HepG2 (cell line): ENCODE results near the gene SYTL5. TPM values are rescaled to one million over a fixed set of nuclear protein-coding genes. Genes with fewer than 3 reads are reported as not detected.

ENCODE experiments used
- BCL3 ChIP-seq: sonication (generic); formaldehyde crosslinking; IDR thresholded peaks from 2 replicates; pipeline ENCODE4 v1.5.1; 2020; ENCODE audit warnings: mild to moderate bottlenecking, missing genetic modification reagents, moderate library complexity
- HMGA1 ChIP-seq: sonication (generic); formaldehyde crosslinking; conservative IDR thresholded peaks from 2 replicates; pipeline ENCODE4 v1.4.0; 2020; ENCODE audit warnings: missing genetic modification reagents
- HOXA9 ChIP-seq: sonication (generic); formaldehyde crosslinking; IDR thresholded peaks from 2 replicates; pipeline ENCODE4 v1.8.1; 2022; ENCODE audit warnings: missing genetic modification reagents, mild to moderate bottlenecking, moderate library complexity, borderline replicate concordance
- KDM4B ChIP-seq: sonication (generic); formaldehyde crosslinking; IDR thresholded peaks from 2 replicates; pipeline ENCODE4 v1.4.0; 2020; ENCODE audit warnings: missing genetic modification reagents
- NR2C2 ChIP-seq: sonication (generic); formaldehyde crosslinking; IDR thresholded peaks from 2 replicates; pipeline ENCODE4 v1.4.0; 2020; ENCODE audit warnings: missing genetic modification reagents, mild to moderate bottlenecking, moderate library complexity, borderline replicate concordance
- TBP ChIP-seq: sonication (generic); formaldehyde crosslinking; IDR thresholded peaks from 2 replicates; pipeline ENCODE4 v1.5.0; 2020; ENCODE audit warnings: missing genetic modification reagents
- ZNF225 ChIP-seq: sonication (generic); formaldehyde crosslinking; IDR thresholded peaks from 2 replicates; pipeline ENCODE4 v1.4.0; 2020; ENCODE audit warnings: mild to moderate bottlenecking, missing genetic modification reagents
- polyA plus RNA-seq, 8 experiments: library from polyadenylated mRNA; depleted of rRNA in 3 of 8; stranded (reverse) in 7 of 8; unstranded in 1 of 8; fragments of >200 nt; fragmentation: Illumina TruSeq in 4 of 8; extraction: Trizol in 4 of 8; gene quantifications; 2 replicates each; pipeline versions ENCODE4 v1.2.1 to v1.2.3, GENCODE V29; 2011 to 2016; ENCODE audit warnings: low read depth in 4 of 8, missing spikeins in 1 of 8, mixed read lengths in 1 of 8; ENCODE audit not compliant: insufficient read depth in 1 of 8
- total RNA-seq, 5 experiments: library from RNA; depleted of rRNA; stranded (reverse); fragments of >200 nt; fragmentation: Illumina TruSeq; extraction: Trizol; gene quantifications; 2 replicates each; pipeline ENCODE4 v1.2.3, GENCODE V29; 2016; ENCODE audit warnings: low read depth in 1 of 5
- TF ChIP-seq, protein P1 (sequence below): sonication (generic); formaldehyde crosslinking; IDR thresholded peaks from 2 replicates; pipeline ENCODE4 v1.4.0; 2020; ENCODE audit warnings: mild to moderate bottlenecking, missing genetic modification reagents
- TF ChIP-seq, protein P2 (sequence below): sonication (generic); formaldehyde crosslinking; IDR thresholded peaks from 2 replicates; pipeline ENCODE4 v1.5.0; 2020; ENCODE audit warnings: mild to moderate bottlenecking, missing genetic modification reagents, moderate library complexity
- TF ChIP-seq, protein P3 (sequence below): sonication (generic); formaldehyde crosslinking; IDR thresholded peaks from 2 replicates; pipeline ENCODE4 v1.4.0; 2020; ENCODE audit warnings: missing genetic modification reagents, borderline replicate concordance

SYTL5 gene
- total and polyA plus RNA-seq, 2 of the 13 experiments (the other 11 are each of a cell fraction or from before 2014, with no cell fraction given) = not detected

GRCh38 chrX:38082309-38082708 lies 76.0 kb downstream of the SYTL5 start (continued):
- TF ChIP-seq, protein P1, sequence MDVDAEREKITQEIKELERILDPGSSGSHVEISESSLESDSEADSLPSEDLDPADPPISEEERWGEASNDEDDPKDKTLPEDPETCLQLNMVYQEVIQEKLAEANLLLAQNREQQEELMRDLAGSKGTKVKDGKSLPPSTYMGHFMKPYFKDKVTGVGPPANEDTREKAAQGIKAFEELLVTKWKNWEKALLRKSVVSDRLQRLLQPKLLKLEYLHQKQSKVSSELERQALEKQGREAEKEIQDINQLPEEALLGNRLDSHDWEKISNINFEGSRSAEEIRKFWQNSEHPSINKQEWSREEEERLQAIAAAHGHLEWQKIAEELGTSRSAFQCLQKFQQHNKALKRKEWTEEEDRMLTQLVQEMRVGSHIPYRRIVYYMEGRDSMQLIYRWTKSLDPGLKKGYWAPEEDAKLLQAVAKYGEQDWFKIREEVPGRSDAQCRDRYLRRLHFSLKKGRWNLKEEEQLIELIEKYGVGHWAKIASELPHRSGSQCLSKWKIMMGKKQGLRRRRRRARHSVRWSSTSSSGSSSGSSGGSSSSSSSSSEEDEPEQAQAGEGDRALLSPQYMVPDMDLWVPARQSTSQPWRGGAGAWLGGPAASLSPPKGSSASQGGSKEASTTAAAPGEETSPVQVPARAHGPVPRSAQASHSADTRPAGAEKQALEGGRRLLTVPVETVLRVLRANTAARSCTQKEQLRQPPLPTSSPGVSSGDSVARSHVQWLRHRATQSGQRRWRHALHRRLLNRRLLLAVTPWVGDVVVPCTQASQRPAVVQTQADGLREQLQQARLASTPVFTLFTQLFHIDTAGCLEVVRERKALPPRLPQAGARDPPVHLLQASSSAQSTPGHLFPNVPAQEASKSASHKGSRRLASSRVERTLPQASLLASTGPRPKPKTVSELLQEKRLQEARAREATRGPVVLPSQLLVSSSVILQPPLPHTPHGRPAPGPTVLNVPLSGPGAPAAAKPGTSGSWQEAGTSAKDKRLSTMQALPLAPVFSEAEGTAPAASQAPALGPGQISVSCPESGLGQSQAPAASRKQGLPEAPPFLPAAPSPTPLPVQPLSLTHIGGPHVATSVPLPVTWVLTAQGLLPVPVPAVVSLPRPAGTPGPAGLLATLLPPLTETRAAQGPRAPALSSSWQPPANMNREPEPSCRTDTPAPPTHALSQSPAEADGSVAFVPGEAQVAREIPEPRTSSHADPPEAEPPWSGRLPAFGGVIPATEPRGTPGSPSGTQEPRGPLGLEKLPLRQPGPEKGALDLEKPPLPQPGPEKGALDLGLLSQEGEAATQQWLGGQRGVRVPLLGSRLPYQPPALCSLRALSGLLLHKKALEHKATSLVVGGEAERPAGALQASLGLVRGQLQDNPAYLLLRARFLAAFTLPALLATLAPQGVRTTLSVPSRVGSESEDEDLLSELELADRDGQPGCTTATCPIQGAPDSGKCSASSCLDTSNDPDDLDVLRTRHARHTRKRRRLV (CRISPR knock-in tag) = no peak
- TF ChIP-seq NR2C2 = no peak
- TF ChIP-seq BCL3 = no peak
- TF ChIP-seq, protein P2, sequence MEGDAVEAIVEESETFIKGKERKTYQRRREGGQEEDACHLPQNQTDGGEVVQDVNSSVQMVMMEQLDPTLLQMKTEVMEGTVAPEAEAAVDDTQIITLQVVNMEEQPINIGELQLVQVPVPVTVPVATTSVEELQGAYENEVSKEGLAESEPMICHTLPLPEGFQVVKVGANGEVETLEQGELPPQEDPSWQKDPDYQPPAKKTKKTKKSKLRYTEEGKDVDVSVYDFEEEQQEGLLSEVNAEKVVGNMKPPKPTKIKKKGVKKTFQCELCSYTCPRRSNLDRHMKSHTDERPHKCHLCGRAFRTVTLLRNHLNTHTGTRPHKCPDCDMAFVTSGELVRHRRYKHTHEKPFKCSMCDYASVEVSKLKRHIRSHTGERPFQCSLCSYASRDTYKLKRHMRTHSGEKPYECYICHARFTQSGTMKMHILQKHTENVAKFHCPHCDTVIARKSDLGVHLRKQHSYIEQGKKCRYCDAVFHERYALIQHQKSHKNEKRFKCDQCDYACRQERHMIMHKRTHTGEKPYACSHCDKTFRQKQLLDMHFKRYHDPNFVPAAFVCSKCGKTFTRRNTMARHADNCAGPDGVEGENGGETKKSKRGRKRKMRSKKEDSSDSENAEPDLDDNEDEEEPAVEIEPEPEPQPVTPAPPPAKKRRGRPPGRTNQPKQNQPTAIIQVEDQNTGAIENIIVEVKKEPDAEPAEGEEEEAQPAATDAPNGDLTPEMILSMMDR = no peak
- TF ChIP-seq KDM4B (CRISPR knock-in tag) = no peak
- no peak for TF ChIP-seq ZNF225 (CRISPR knock-in tag)
- TF ChIP-seq, protein P3, sequence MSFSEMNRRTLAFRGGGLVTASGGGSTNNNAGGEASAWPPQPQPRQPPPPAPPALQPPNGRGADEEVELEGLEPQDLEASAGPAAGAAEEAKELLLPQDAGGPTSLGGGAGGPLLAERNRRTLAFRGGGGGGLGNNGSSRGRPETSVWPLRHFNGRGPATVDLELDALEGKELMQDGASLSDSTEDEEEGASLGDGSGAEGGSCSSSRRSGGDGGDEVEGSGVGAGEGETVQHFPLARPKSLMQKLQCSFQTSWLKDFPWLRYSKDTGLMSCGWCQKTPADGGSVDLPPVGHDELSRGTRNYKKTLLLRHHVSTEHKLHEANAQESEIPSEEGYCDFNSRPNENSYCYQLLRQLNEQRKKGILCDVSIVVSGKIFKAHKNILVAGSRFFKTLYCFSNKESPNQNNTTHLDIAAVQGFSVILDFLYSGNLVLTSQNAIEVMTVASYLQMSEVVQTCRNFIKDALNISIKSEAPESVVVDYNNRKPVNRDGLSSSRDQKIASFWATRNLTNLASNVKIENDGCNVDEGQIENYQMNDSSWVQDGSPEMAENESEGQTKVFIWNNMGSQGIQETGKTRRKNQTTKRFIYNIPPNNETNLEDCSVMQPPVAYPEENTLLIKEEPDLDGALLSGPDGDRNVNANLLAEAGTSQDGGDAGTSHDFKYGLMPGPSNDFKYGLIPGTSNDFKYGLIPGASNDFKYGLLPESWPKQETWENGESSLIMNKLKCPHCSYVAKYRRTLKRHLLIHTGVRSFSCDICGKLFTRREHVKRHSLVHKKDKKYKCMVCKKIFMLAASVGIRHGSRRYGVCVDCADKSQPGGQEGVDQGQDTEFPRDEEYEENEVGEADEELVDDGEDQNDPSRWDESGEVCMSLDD (CRISPR knock-in tag) = no peak
- TF ChIP-seq HMGA1 (CRISPR knock-in tag) = no peak
- no peak for TF ChIP-seq HOXA9
- TF ChIP-seq TBP (CRISPR knock-in tag) = no peak
- TF ChIP-seq, all 625 proteins: peak for 0
